Cardiac fibroblast (primary cell): ENCODE data around the gene TTLL9.
A peak's percentile ranks its signal among the peaks of the same experiment; 100 is the strongest.

Experiments used
- DNase-seq, 2 donors: peaks; one replicate each; pipeline versions ENCODE4 v3.0.0 to v3.0.0-alpha.2; 2010; ENCODE audit warnings: low read depth in 2 of 2
- H3K4me3 ChIP-seq, 2 donors: replicated peaks in 1 of 2; 1 replicate in 1 of 2; 2 replicates in 1 of 2; pipeline ENCODE4 v1.5.1; 2011; ENCODE audit warnings: low read depth in 2 of 2, low read length in 2 of 2, mild to moderate bottlenecking in 2 of 2, moderate library complexity in 1 of 2
- CTCF ChIP-seq: IDR thresholded peaks from one replicate; pipeline ENCODE4 v1.5.1; 2011; ENCODE audit warnings: low read depth, mild to moderate bottlenecking, low read length, inconsistent platforms

The TTLL9 gene

GRCh38 chr20:31837896-31838397 lies 32.5 kb upstream of the TTLL9 start:
- TF ChIP-seq CTCF, result no peak
- peak; percentile 46 to 86 for DNase-seq
- H3K4me3 ChIP-seq, result no peak overlapping the region

GRCh38 chr20:31838646-31839292 lies 31.7 kb upstream of the TTLL9 start:
- no peak overlapping the region for H3K4me3 ChIP-seq
- DNase-seq, result peak; percentile 60 to 65
- TF ChIP-seq CTCF, result no peak

- no peak for TF ChIP-seq CTCF
- no peak overlapping the region for H3K4me3 ChIP-seq
- DNase-seq, result peak in 1 of 2 donors; percentile 43
Observed at GRCh38 chr20:31839782-31840487, 30.5 kb upstream of the TTLL9 start.

GRCh38 chr20:31840906-31841816 lies 29.3 kb upstream of the TTLL9 start:
- no peak for TF ChIP-seq CTCF
- H3K4me3 ChIP-seq, result no peak overlapping the region
- DNase-seq, result peak; percentile 41 to 47

- peak; percentile 77 to 94 for DNase-seq
- TF ChIP-seq CTCF, result no peak
- peak overlapping the region in 1 of 2 donors; percentile 62 for H3K4me3 ChIP-seq
Observed at GRCh38 chr20:31841928-31842327, 28.5 kb upstream of the TTLL9 start.

GRCh38 chr20:31842471-31843157 lies 27.8 kb upstream of the TTLL9 start:
- H3K4me3 ChIP-seq, result peak overlapping the region in 1 of 2 donors; percentile 62
- DNase-seq, result peak; percentile 83 to 92
- TF ChIP-seq CTCF, result no peak
